Cerebellar cortex (tissue), 1 donor: Measurements from ENCODE around the gene ADRM1.

ENCODE experiments used
- DNase-seq: peaks from one replicate; pipeline ENCODE4 v3.0.0-alpha.2; 2015; ENCODE audit warnings: low spot score

ADRM1 gene

DNA sequence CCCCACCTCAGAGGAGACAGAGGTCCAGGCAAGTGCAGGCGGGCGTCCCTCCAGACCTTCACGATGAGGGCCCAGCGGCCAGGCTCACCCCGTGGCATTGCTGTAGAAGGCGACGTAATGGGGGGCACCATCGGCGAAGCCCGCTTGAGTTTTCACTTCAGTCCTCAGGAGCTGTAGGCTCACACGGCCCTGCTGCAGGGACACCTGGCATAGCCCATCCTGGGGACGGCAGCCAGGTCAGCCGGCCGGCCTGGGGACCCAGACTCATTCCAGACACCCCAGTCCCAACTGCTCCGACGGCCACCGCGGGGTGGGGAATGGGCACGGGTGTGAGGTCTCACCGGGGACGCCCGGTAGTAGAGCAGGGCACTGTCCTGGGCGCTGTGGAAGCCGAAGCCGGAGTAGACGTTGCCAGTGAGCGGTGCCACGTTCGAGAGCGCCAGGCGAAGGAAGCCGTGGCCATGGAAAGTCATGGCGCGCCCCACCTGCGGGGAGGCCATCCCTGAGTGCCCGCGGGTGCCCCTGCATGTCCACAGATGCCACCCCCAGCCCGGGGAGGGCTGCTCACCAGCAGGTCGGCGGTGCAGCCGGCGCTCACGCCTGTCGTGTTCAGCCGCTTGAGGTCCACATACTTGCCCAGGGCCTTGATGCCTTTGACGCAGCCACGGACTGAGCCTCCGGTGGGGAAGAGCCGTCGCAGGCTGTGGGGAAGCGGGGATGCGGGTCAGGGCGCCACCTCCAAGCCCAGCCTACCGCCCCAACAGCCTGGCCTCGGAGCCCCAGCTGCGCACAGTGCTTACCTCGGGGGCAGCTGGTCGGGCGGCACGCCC, 9.2 kb downstream of the ADRM1 start:
- no peak for DNase-seq

DNA sequence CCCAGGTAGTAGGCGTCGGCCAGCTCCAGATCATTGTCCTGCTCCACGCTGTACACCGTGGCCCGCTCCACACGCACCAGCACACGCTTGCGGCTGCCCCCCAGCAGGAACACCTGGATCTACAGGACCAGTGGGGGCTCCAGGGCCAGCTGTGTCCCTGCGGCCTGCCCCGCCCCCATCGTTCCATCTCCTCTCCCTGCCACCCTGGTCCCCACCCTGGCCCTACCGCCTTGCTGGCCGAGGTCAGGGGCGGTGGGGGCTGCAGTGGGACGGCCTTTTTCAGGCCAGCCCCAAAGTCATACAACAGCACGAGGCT, 9.8 kb downstream of the ADRM1 start:
- no peak for DNase-seq

GRCh38 chr20:62313021-62313420, 10.2 kb downstream of the ADRM1 start:
- DNase-seq = no peak

GRCh38 chr20:62313460-62314338, 10.9 kb downstream of the ADRM1 start:
- DNase-seq = no peak

GRCh38 chr20:62314339-62314638, 11.5 kb downstream of the ADRM1 start:
- DNase-seq = no peak

- DNase-seq = no peak
Observed at GRCh38 chr20:62314711-62315302, 12.0 kb downstream of the ADRM1 start.

- DNase-seq = no peak
Observed at GRCh38 chr20:62315773-62316172, 13.0 kb downstream of the ADRM1 start.

DNA sequence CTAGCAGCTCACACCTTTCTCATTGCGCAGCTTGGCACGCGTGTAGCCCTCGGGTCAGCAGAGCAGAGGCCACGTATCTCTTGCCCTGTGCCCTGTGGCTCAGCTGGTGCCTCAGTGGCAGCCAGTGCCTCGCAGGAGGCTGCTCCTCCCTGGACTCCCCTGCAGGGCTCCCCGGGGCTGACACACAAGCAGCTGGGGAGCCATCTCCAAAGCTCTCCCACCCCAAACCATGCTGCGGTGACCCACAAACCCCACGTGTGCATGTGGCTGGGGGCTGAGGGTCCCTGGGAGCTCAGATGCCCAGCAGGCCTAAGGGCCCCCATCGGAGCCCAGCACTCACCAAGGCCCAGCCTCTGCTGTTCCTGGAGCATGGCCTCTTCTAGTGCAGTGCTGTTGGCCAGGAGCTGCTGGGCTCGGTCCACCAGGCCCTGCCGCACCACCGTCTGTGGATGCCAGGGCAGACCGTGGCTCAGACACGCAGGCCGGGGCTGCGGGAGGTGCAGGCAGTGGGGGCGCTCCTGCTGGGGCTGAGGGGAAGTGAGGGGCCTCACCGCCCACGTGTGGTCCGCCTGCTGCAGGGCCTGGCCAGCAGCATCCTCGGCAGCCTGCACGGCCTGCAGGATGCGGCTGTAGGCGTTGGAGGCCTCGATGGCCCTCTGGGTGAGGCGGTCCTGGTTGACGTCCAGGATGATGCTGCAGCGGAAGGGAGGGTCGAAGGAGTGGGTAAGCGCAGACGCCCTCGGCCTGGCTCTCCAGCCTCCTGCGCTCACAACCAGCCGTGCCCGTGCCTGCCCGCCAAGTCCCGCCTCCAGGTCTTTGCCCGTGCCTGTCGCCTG, 13.8 kb downstream of the ADRM1 start:
- peak; percentile 84 for DNase-seq

DNA sequence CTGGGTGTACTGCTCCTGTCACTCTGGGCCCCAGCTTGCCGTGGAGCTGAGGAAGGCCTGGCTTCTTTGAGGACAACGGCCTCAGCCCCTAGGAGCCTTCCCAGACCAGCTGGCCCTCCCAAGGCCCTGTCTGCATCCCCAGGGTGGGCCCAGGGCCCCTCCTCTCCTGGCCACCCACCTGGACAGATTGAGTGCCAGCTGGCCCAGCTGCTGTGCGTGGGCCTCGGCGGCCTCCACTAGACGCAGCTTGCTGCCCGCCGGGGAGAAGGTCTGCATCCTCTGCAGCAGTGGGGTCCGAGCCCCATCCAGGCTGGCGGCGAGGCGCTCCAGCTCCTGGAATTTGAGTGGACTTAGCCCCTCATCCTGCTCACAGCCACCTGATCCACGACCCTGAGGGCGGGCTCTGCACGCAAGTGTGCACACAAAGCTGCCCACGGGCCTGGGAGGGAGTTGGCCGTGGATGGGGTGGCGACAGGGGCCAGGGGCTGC, 14.4 kb downstream of the ADRM1 start:
- DNase-seq = no peak

DNA sequence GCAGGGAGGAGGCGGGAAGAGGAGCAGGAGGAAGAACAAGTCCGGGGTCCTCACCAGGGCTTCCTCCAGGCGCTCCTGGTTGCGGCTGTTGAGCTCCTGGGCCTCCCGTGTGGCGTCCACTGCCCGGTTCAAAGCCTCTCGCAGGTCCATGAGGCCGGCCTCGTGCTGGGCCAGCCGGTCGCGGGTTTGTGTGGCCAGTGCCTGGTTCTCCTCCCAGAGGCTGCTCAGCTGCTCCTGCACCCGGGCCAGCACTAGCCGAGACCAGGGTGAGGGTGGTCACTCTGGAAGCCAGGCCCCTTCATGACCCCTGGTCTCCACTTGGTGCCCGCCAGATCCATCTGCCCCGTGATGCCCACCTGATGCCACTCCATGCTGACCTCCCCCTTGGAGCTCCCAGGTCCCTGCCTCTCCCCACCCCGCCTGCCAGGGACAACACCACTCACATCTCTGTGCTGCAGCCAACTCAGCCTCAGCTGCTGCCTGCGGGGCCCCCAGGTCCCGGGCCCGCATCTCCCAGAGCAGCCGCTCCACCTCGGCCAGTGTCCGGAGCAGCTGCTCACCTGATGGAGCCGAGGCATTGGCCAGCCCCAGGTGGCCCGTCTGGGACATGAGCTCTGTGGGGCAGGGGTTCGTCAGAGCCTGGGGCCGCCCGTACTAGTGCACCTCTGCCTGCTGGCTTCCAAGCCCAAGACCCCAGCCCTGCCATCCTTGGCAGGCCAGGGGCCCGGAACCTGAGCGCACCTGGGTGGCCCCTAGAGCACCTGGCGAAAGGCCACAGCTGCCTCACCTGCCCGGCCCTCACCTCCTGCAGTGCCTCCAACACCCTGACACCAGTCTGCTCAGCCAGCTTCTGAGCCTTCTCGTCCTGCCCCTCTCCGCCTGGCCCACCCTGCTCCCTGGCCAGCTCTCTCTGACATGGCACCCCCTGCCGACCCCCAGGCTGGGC, 15.9 kb downstream of the ADRM1 start:
- no peak for DNase-seq

- DNase-seq = no peak
Observed at GRCh38 chr20:62319346-62319909, 16.6 kb downstream of the ADRM1 start.

DNA sequence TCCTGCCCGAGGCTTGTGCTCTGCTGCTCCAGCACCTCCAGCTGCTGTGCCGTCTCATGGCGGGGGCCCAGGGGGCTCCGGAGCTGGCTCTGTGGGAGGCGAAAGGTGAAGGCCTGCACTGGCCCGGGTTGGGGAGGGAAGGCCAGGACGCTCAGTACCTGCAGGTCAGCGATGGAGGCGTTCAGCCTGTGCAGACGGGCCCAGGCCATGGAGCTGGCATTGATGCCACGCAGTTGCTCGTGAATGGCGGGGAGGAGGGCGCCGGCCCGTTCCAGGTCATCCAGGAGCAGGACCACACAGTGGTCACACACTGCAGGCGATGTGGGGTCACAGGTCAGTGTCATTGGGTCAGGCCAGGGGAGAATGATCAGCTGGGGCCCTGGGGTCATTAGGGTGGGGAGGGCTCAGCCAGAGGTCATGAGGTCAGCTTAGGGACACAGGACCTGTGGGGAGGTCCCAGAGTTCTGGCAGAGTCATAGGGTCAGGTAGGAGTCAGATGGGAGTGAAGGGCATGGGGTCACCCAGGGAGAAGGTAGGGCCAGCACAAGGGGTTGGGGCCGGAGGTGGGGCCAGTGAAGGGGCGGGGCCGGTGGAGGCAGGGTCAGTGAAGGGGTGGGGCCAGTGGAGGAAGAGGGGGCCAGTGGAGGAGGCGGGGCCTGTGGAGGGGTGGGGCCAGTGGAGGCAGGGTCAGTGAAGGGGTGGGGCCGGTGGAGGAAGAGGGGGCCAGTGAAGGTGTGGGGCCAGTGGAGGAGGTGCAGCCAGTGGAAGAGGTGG, 18.0 kb downstream of the ADRM1 start:
- no peak for DNase-seq

GRCh38 chr20:62321521-62321948, 18.7 kb downstream of the ADRM1 start:
- DNase-seq = no peak

DNA sequence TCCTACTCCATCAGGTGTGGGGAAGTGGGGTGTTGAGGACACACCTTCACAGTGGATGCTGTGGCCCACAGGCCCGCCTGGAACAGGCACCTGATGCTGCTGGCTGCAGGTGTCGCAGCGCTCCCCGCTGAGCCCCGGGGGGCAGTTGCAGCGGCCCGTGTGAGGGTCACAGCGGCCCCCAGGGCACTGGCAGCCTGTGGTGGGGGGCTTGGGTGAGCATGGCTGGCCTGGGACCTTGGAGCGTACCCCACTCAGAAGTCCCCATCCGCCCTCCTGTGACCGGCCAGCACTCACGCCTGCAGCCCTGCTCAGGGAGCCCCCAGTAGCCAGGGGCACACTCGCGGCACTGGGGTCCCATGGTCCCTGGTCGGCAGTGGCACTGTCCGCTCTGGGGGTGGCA, 19.2 kb downstream of the ADRM1 start:
- DNase-seq = no peak

DNA sequence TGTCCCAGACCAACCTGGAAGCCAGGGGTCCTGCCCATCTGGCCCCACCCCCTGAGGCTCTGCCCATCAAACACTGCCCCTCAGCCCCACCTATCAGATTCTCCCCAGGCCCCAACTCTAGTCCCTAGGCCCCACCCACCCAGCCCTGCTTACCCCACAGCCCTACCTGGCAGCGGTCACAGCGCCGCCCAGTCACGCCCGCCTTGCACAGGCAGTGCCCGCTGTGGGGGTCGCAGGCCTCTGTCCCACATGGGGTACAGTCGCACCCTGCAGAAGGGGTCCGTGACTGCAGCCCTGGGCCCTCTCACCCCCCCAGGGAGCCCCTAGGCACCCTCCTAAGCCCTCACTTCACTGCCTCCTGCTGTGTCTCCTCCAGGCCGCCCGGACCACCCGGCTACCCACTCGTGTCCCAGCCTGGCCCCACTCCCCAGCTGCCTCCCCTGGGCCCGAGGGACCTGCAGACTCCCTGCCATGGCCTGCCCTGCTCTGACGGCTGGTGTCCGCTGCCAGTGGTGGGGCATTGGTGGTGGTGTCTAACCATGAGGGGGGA, 19.8 kb downstream of the ADRM1 start:
- no peak for DNase-seq

DNA sequence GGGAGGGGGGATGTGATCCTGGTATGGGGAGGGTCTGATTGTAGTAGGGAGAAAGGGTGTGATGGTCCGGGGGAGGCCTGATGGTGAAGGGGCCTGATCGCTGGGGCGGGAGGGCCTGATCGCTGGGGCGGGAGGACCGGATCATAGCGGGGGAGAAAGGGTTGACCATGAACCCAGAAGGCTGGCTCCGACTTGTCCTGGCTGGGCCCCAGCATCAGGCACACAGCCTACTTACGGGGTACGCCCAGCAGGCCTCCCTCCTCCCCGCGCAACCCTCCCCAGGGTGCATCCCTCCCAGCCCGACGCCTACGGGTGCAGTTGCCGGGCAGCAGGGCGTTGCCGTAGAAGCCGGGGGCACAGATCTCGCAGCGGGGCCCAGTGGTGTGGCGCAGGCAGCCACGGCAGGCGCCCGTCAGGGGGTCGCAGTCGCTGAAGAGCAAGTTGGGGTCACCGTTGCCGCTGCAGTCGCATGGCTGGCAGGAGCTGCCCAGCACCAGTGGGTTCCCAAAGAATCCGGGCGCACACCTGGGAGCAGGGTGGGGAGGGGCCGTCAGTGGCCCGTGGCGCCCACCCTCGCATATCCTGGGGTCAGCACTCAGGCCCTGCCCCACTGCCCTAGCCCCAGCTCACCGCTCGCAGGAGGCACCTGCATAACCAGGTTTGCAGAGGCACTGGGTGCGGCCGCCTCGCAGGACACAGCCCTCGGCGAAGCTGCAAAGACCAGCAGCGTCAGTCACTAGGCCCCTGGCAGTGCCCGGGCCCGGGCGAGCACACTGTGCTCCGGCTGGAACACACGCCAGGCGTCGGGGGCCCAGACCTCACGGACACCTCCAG, 20.6 kb downstream of the ADRM1 start:
- DNase-seq = no peak

- no peak for DNase-seq
Observed at GRCh38 chr20:62323980-62324906, 21.4 kb downstream of the ADRM1 start.
